Smooth muscle cell (in vitro differentiated cells): ENCODE results near the gene HIF1A. TPM values are rescaled to one million over a fixed set of nuclear protein-coding genes. Genes with fewer than 3 reads are reported as not detected.

ENCODE experiments used
- DNase-seq: peaks from one replicate; lab custom pipeline; 2025; ENCODE audit not compliant: unreplicated experiment; lab: John Stamatoyannopoulos, UW
- H2AFZ ChIP-seq: fragments of 200-600 bp; sonication (generic); 2 replicates; pipeline ENCODE4 v1.6.0; 2016; ENCODE audit warnings: antibody characterized with exemption, low read depth, mild to moderate bottlenecking
- H3F3A ChIP-seq: fragments of 200-600 bp; sonication (generic); 2 replicates; pipeline ENCODE4 v1.6.0; 2017; ENCODE audit warnings: antibody characterized with exemption, low read depth
- H3K27ac ChIP-seq: fragments of 200-600 bp; sonication (generic); 2 replicates; pipeline ENCODE4 v1.5.1; 2016; ENCODE audit warnings: low read depth, mild to moderate bottlenecking
- H3K27me3 ChIP-seq: fragments of 200-600 bp; sonication (generic); 2 replicates; pipeline ENCODE4 v1.6.1; 2016; ENCODE audit warnings: low read depth, mild to moderate bottlenecking
- H3K36me3 ChIP-seq: fragments of 200-600 bp; sonication (generic); 2 replicates; pipeline ENCODE4 v1.5.1; 2016; ENCODE audit warnings: low read depth
- H3K4me1 ChIP-seq: fragments of 200-600 bp; sonication (generic); 2 replicates; pipeline ENCODE4 v1.5.1; 2016; ENCODE audit warnings: low read depth
- H3K4me2 ChIP-seq: fragments of 200-600 bp; sonication (generic); 2 replicates; pipeline ENCODE4 v1.6.0; 2016; ENCODE audit warnings: mild to moderate bottlenecking
- H3K4me3 ChIP-seq: fragments of 200-600 bp; sonication (generic); 2 replicates; pipeline ENCODE4 v1.5.1; 2016; ENCODE audit warnings: mild to moderate bottlenecking
- H3K79me2 ChIP-seq: fragments of 200-600 bp; sonication (generic); 2 replicates; pipeline ENCODE4 v1.6.0; 2016; ENCODE audit warnings: low read depth, mild to moderate bottlenecking
- H3K9ac ChIP-seq: fragments of 200-600 bp; sonication (generic); 2 replicates; pipeline ENCODE4 v1.6.0; 2016; ENCODE audit warnings: low read depth
- H3K9me3 ChIP-seq: fragments of 200-600 bp; sonication (generic); replicated peaks from 2 replicates; pipeline ENCODE4 v1.5.1; 2016; ENCODE audit warnings: low read depth
- H4K20me1 ChIP-seq: fragments of 200-600 bp; sonication (generic); 2 replicates; pipeline ENCODE4 v1.6.0; 2016; ENCODE audit warnings: low read depth
- WGBS: methylation state at CpG from one replicate; pipeline ENCODE4 v1.1.7; 2016; ENCODE audit warnings: low lambda C conversion rate; 5-methylcytosine and 5-hydroxymethylcytosine counted together
- polyA plus RNA-seq: library from polyadenylated mRNA; unstranded; fragments of >200 nt; fragmentation: Nextera tagmentation; extraction: Ambion mirVana; gene quantifications from 2 replicates; pipeline ENCODE4 v1.2.1, GENCODE V29; 2016
- total RNA-seq: library from RNA; depleted of rRNA; stranded (reverse); fragments of >200 nt; gene quantifications from 2 replicates; pipeline ENCODE4 v1.2.3, GENCODE V29; 2014
- TF ChIP-seq, protein P1 (sequence below): fragments of 200-600 bp; sonication (generic); IDR thresholded peaks from 2 replicates; pipeline ENCODE4 v1.5.1; 2017; ENCODE audit warnings: borderline replicate concordance, mild to moderate bottlenecking, antibody characterized with exemption; ENCODE audit not compliant: insufficient read depth, poor library complexity, severe bottlenecking

Gene HIF1A
- total and polyA plus RNA-seq, 2 experiments from 2014 or later: 140 to 376 TPM

DNA sequence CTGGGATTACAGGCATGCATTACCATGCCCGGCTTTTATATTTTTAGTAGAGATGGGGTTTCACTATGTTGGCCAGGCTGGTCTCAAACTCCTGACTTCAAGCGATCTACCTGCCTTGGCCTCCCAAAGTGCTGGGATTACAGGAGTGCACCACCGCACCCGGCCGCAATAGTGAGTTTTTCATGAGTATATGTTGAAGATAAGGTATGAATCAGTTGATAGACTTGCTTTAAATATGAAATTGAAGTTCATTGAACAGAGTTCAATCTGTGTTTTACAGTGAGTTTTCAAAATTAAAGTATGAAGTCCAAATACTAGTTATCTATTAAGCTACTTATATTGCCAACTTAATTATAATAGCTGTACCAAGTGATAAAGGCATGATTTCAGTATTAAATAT, 102.0 kb downstream of the HIF1A start:
- TF ChIP-seq, protein P1, sequence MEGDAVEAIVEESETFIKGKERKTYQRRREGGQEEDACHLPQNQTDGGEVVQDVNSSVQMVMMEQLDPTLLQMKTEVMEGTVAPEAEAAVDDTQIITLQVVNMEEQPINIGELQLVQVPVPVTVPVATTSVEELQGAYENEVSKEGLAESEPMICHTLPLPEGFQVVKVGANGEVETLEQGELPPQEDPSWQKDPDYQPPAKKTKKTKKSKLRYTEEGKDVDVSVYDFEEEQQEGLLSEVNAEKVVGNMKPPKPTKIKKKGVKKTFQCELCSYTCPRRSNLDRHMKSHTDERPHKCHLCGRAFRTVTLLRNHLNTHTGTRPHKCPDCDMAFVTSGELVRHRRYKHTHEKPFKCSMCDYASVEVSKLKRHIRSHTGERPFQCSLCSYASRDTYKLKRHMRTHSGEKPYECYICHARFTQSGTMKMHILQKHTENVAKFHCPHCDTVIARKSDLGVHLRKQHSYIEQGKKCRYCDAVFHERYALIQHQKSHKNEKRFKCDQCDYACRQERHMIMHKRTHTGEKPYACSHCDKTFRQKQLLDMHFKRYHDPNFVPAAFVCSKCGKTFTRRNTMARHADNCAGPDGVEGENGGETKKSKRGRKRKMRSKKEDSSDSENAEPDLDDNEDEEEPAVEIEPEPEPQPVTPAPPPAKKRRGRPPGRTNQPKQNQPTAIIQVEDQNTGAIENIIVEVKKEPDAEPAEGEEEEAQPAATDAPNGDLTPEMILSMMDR: no peak
- WGBS: 96% methylated on average over 5 of the region's 5 CpGs
- Histone ChIP-seq H3K9me3 (no peaks in the 10 kb centered on the region), H3K27me3 (no peaks in the 10 kb centered on the region), H3K9ac (no peak overlapping the region), H2AFZ (no peak overlapping the region), H3F3A (no peaks in the 10 kb centered on the region), H4K20me1 (no peaks in the 10 kb centered on the region), H3K36me3 (no peaks in the 10 kb centered on the region), H3K27ac (no peak overlapping the region), H3K4me2 (no peak overlapping the region), H3K79me2 (no peaks in the 10 kb centered on the region), H3K4me1 (no peaks in the 10 kb centered on the region), H3K4me3 (no peak overlapping the region)
- no peak for DNase-seq

Other genes with a start within 250 kb of the HIF1A start
- 13.3 and 13.5 TPM in 2 replicates for gene SNAPC1, start 66.9 kb downstream of the HIF1A start, total RNA-seq
- 6.1 and 8.4 TPM in 2 replicates for gene SNAPC1, start 66.9 kb downstream of the HIF1A start, polyA plus RNA-seq
- 1.0 and 2.4 TPM in 2 replicates for gene SYT16, start 117.2 kb downstream of the HIF1A start, total RNA-seq
- gene SYT16, start 117.2 kb downstream of the HIF1A start, polyA plus RNA-seq: 1.1 TPM in 1 of 2 replicates, not detected in the other